ENCODE measurements around the gene HEG1.

Gene HEG1

GRCh38 chr3:125052624-125053303 lies 3.0 kb downstream of the HEG1 start:
- Histone ChIP-seq H3K27me3 (ENCODE audit: insufficient read depth, low read length) (no peaks in the 10 kb centered on the region), H2BK120ac (ENCODE audit: insufficient read depth, low read length, poor library complexity) (no peak overlapping the region), H3K9me3 (ENCODE audit: insufficient read depth, low read depth, low read length) (no peaks in the 10 kb centered on the region), H3K4me3 (ENCODE audit: low read depth, low read length) (no peak overlapping the region), H3K9ac (ENCODE audit: low read length) (no peak overlapping the region), H3K79me2 (ENCODE audit: control insufficient read depth, insufficient read depth, low read length, poor library complexity) (peaks cover 6% of the 10 kb centered on the region), H2AFZ (ENCODE audit: insufficient read depth, low read length, poor library complexity) (no peak overlapping the region), H3K23ac (ENCODE audit: low read length) (no peak overlapping the region), H3K27ac (ENCODE audit: low read depth, low read length) (peak overlapping the region; percentile 38), H4K8ac (ENCODE audit: low read depth, low read length) (no peak overlapping the region), H2BK12ac (ENCODE audit: low read length) (no peak overlapping the region), H2BK5ac (ENCODE audit: low read depth, low read length, poor library complexity) (no peak overlapping the region), H3K4ac (ENCODE audit: low read depth, low read length) (no peak overlapping the region), H3K18ac (ENCODE audit: low read length) (no peak overlapping the region), H3K79me1 (ENCODE audit: low read length) (no peaks in the 10 kb centered on the region), H3K36me3 (ENCODE audit: control insufficient read depth in 1 of 2, insufficient read depth in 2 of 2, low read length in 2 of 2) (peaks cover 3 to 8% of the 10 kb centered on the region in 2 experiments), H2AK5ac (ENCODE audit: low read length) (no peak overlapping the region), H4K91ac (ENCODE audit: low read depth, low read length) (no peak overlapping the region), H3K4me2 (ENCODE audit: low read length) (peak overlapping the region; percentile 29), H3K4me1 (ENCODE audit: control insufficient read depth in 1 of 2, insufficient read depth in 2 of 2, low read length in 2 of 2) (peaks cover 24 to 29% of the 10 kb centered on the region in 2 experiments), H3K14ac (ENCODE audit: low read length) (no peak overlapping the region), H4K12ac (ENCODE audit: low read depth, low read length) (no peak overlapping the region)
- WGBS (ENCODE audit: extremely low coverage, insufficient coverage, insufficient read length): no CpG with 5 or more reads among the region's 8 CpGs
- DNase-seq: peak; percentile 93 to 94

GRCh38 chr3:125051715-125052581 lies 3.8 kb downstream of the HEG1 start:
- no peak overlapping the region for H3K23ac ChIP-seq (ENCODE audit: low read length)
- H3K27ac ChIP-seq (ENCODE audit: low read depth, low read length): peak overlapping the region; percentile 38
- H3K4me2 ChIP-seq (ENCODE audit: low read length): peak overlapping the region; percentile 29
- no peak overlapping the region for H3K14ac ChIP-seq (ENCODE audit: low read length)
- no peak overlapping the region for H4K91ac ChIP-seq (ENCODE audit: low read depth, low read length)
- peaks cover 3 to 10% of the 10 kb centered on the region in 2 experiments for H3K36me3 ChIP-seq (ENCODE audit: control insufficient read depth in 1 of 2, insufficient read depth in 2 of 2, low read length in 2 of 2)
- peak; percentile 44 to 61 for DNase-seq
- H3K4ac ChIP-seq (ENCODE audit: low read depth, low read length): peak overlapping the region; percentile 18
- H2AFZ ChIP-seq (ENCODE audit: insufficient read depth, low read length, poor library complexity): no peak overlapping the region
- no peak overlapping the region for H4K8ac ChIP-seq (ENCODE audit: low read depth, low read length)
- H3K4me3 ChIP-seq (ENCODE audit: low read depth, low read length): no peak overlapping the region
- no peak overlapping the region for H3K9ac ChIP-seq (ENCODE audit: low read length)
- H4K12ac ChIP-seq (ENCODE audit: low read depth, low read length): no peak overlapping the region
- H2AK5ac ChIP-seq (ENCODE audit: low read length): no peak overlapping the region
- H3K79me1 ChIP-seq (ENCODE audit: low read length): no peaks in the 10 kb centered on the region
- peak overlapping the region; percentile 19 for H3K18ac ChIP-seq (ENCODE audit: low read length)
- H2BK12ac ChIP-seq (ENCODE audit: low read length): no peak overlapping the region
- no peak overlapping the region for H2BK120ac ChIP-seq (ENCODE audit: insufficient read depth, low read length, poor library complexity)
- H3K79me2 ChIP-seq (ENCODE audit: control insufficient read depth, insufficient read depth, low read length, poor library complexity): peaks cover 6% of the 10 kb centered on the region
- H3K4me1 ChIP-seq (ENCODE audit: control insufficient read depth in 1 of 2, insufficient read depth in 2 of 2, low read length in 2 of 2): peaks cover 25 to 26% of the 10 kb centered on the region in 2 experiments
- H2BK5ac ChIP-seq (ENCODE audit: low read depth, low read length, poor library complexity): no peak overlapping the region
- H3K27me3 ChIP-seq (ENCODE audit: insufficient read depth, low read length): no peaks in the 10 kb centered on the region
- no CpG with 5 or more reads among the region's 14 CpGs for WGBS (ENCODE audit: extremely low coverage, insufficient coverage, insufficient read length)
- H3K9me3 ChIP-seq (ENCODE audit: insufficient read depth, low read depth, low read length): no peaks in the 10 kb centered on the region

GRCh38 chr3:125051205-125051604 lies 4.6 kb downstream of the HEG1 start:
- Histone ChIP-seq H3K23ac (ENCODE audit: low read length) (no peak overlapping the region), H2BK120ac (ENCODE audit: insufficient read depth, low read length, poor library complexity) (no peak overlapping the region), H3K9ac (ENCODE audit: low read length) (no peak overlapping the region), H4K91ac (ENCODE audit: low read depth, low read length) (no peak overlapping the region), H3K4me2 (ENCODE audit: low read length) (no peak overlapping the region), H3K79me1 (ENCODE audit: low read length) (no peaks in the 10 kb centered on the region), H3K18ac (ENCODE audit: low read length) (peak overlapping the region; percentile 19), H3K4ac (ENCODE audit: low read depth, low read length) (peak overlapping the region; percentile 18), H4K12ac (ENCODE audit: low read depth, low read length) (no peak overlapping the region), H3K27me3 (ENCODE audit: insufficient read depth, low read length) (no peaks in the 10 kb centered on the region), H4K8ac (ENCODE audit: low read depth, low read length) (no peak overlapping the region), H2AFZ (ENCODE audit: insufficient read depth, low read length, poor library complexity) (no peak overlapping the region), H3K27ac (ENCODE audit: low read depth, low read length) (no peak overlapping the region), H3K4me3 (ENCODE audit: low read depth, low read length) (no peak overlapping the region), H3K79me2 (ENCODE audit: control insufficient read depth, insufficient read depth, low read length, poor library complexity) (peaks cover 6% of the 10 kb centered on the region), H2BK5ac (ENCODE audit: low read depth, low read length, poor library complexity) (no peak overlapping the region), H3K9me3 (ENCODE audit: insufficient read depth, low read depth, low read length) (no peaks in the 10 kb centered on the region), H2BK12ac (ENCODE audit: low read length) (no peak overlapping the region), H3K14ac (ENCODE audit: low read length) (no peak overlapping the region), H2AK5ac (ENCODE audit: low read length) (no peak overlapping the region), H3K4me1 (ENCODE audit: control insufficient read depth in 1 of 2, insufficient read depth in 2 of 2, low read length in 2 of 2) (peaks cover 25 to 27% of the 10 kb centered on the region in 2 experiments), H3K36me3 (ENCODE audit: control insufficient read depth in 1 of 2, insufficient read depth in 2 of 2, low read length in 2 of 2) (peaks cover 3 to 11% of the 10 kb centered on the region in 2 experiments)
- WGBS (ENCODE audit: extremely low coverage, insufficient coverage, insufficient read length): no CpG with 5 or more reads among the region's 7 CpGs
- DNase-seq: no peak

- Histone ChIP-seq H3K4ac (ENCODE audit: low read depth, low read length) (no peak overlapping the region), H3K9me3 (ENCODE audit: insufficient read depth, low read depth, low read length) (no peaks in the 10 kb centered on the region), H2AFZ (ENCODE audit: insufficient read depth, low read length, poor library complexity) (no peak overlapping the region), H3K27me3 (ENCODE audit: insufficient read depth, low read length) (no peaks in the 10 kb centered on the region), H3K79me1 (ENCODE audit: low read length) (no peaks in the 10 kb centered on the region), H3K14ac (ENCODE audit: low read length) (no peak overlapping the region), H3K36me3 (ENCODE audit: control insufficient read depth in 1 of 2, insufficient read depth in 2 of 2, low read length in 2 of 2) (peaks cover 3 to 11% of the 10 kb centered on the region in 2 experiments), H4K91ac (ENCODE audit: low read depth, low read length) (no peak overlapping the region), H2BK5ac (ENCODE audit: low read depth, low read length, poor library complexity) (no peak overlapping the region), H2BK120ac (ENCODE audit: insufficient read depth, low read length, poor library complexity) (no peak overlapping the region), H3K4me3 (ENCODE audit: low read depth, low read length) (no peak overlapping the region), H4K12ac (ENCODE audit: low read depth, low read length) (no peak overlapping the region), H3K23ac (ENCODE audit: low read length) (no peak overlapping the region), H3K18ac (ENCODE audit: low read length) (no peak overlapping the region), H3K79me2 (ENCODE audit: control insufficient read depth, insufficient read depth, low read length, poor library complexity) (peaks cover 6% of the 10 kb centered on the region), H3K4me2 (ENCODE audit: low read length) (no peak overlapping the region), H4K8ac (ENCODE audit: low read depth, low read length) (no peak overlapping the region), H3K27ac (ENCODE audit: low read depth, low read length) (no peak overlapping the region), H2AK5ac (ENCODE audit: low read length) (no peak overlapping the region), H3K4me1 (ENCODE audit: control insufficient read depth in 1 of 2, insufficient read depth in 2 of 2, low read length in 2 of 2) (peaks cover 26 to 27% of the 10 kb centered on the region in 2 experiments), H2BK12ac (ENCODE audit: low read length) (no peak overlapping the region), H3K9ac (ENCODE audit: low read length) (no peak overlapping the region)
- WGBS (ENCODE audit: extremely low coverage, insufficient coverage, insufficient read length): no CpG with 5 or more reads among the region's 6 CpGs
- peak in 1 of 2 donors; percentile 67 for DNase-seq
These were observed 5.2 kb downstream of the HEG1 start for GRCh38 chr3:125050488-125051090.

Measured in trophoblast cell (in vitro differentiated cells and primary cell).